K562 (cell line): ENCODE measurements around the gene CNBD2. TPM values are rescaled to one million over a fixed set of nuclear protein-coding genes. Genes with fewer than 3 reads are reported as not detected.

ENCODE experiments used
- ATAC-seq: fragments of 200-7000 bp; cut with Tn5 transposase; 3 replicates; pipeline ENCODE4 v1.9.1; 2020; ENCODE audit warnings: moderate library complexity
- BruUV-seq: library from RNA; stranded (reverse); fragments of 400-500 nt; replicated peaks from 2 replicates; lab custom pipeline; 2021; lab: Mats Ljungman, UMichigan
- CTCF ChIA-PET: fragments of 300-600 bp; formaldehyde crosslinking; extraction: SDS; loops from one replicate; lab custom pipeline; 2021; ENCODE audit warnings: low intra/inter-chr PET ratio; lab: Yijun Ruan, JAX
- POLR2A ChIA-PET: fragments of 300-600, 350-650 bp; sonication (Branson Sonifier 250); formaldehyde crosslinking; extraction: SDS; loops from one replicate; lab custom pipeline; 2021; ENCODE audit warnings: antibody characterized with exemption, inconsistent platforms; lab: Yijun Ruan, JAX
- DNase-seq, 4 experiments: peaks; one replicate each; pipeline versions ENCODE4 v3.0.0 to v3.0.0-alpha.2; 2011 to 2018; ENCODE audit warnings: low spot score in 3 of 4, mixed read lengths in 3 of 4; ENCODE audit errors: extremely low read depth in 1 of 4
- FAIRE-seq: peaks from 2 replicates; lab custom pipeline; 2011; peaks lifted over from hg19 to GRCh38; lab: Jason Lieb, UNC
- H2AFZ ChIP-seq: 2 replicates; pipeline ENCODE4 v1.6.0; 2011; ENCODE audit warnings: low read depth, low read length, control low read depth, inconsistent platforms
- H3K27ac ChIP-seq: fragments of 200-600 bp; 3 replicates; pipeline ENCODE4 v1.8.0; 2011; ENCODE audit warnings: low read depth, mild to moderate bottlenecking, control low read depth, inconsistent platforms, low read length, moderate library complexity, mixed read lengths; ENCODE audit errors: extremely low read depth
- H3K27me3 ChIP-seq, 2 experiments: fragments of 300-600 bp in 1 of 2; 2 replicates in 1 of 2; 3 replicates in 1 of 2; pipeline versions ENCODE4 v1.6.0 to v1.8.0; 2011; ENCODE audit warnings: inconsistent platforms in 2 of 2, low read length in 2 of 2, mild to moderate bottlenecking in 1 of 2, mixed read lengths in 1 of 2, moderate library complexity in 1 of 2; ENCODE audit not compliant: control insufficient read depth in 2 of 2, insufficient read depth in 2 of 2
- H3K36me3 ChIP-seq: fragments of 300-600 bp; 3 replicates; pipeline ENCODE4 v1.8.0; 2011; ENCODE audit warnings: mild to moderate bottlenecking, low read length, inconsistent platforms; ENCODE audit not compliant: control insufficient read depth, insufficient read depth
- H3K4me1 ChIP-seq, 2 experiments: fragments of 200-600 bp in 1 of 2; replicated peaks in 1 of 2; 2 replicates in 1 of 2; 3 replicates in 1 of 2; pipeline versions ENCODE4 v1.5.1 to v1.8.0; 2011; ENCODE audit warnings: inconsistent platforms in 2 of 2, low read length in 2 of 2, mild to moderate bottlenecking in 1 of 2, mixed read lengths in 1 of 2, moderate library complexity in 1 of 2; ENCODE audit not compliant: control insufficient read depth in 2 of 2, insufficient read depth in 2 of 2
- H3K4me2 ChIP-seq: 2 replicates; pipeline ENCODE4 v1.6.1; 2011; ENCODE audit warnings: low read length, control low read depth, inconsistent platforms, mixed read lengths; ENCODE audit not compliant: insufficient read depth
- H3K4me3 ChIP-seq: fragments of 200-600 bp; sonication (generic), shearing (Covaris generic); 2 replicates; pipeline ENCODE4 v1.5.1; 2016; ENCODE audit warnings: control low read depth, inconsistent platforms
- H3K79me2 ChIP-seq: fragments of 200-600 bp; 3 replicates; pipeline ENCODE4 v1.8.0; 2011; ENCODE audit warnings: low read length, inconsistent platforms; ENCODE audit not compliant: control insufficient read depth, insufficient read depth
- H3K9ac ChIP-seq, 2 experiments: 2 replicates each; pipeline versions ENCODE4 v1.6.0 to v1.6.1; 2011; ENCODE audit warnings: low read depth in 2 of 2, low read length in 2 of 2, control low read depth in 1 of 2, inconsistent platforms in 1 of 2, mild to moderate bottlenecking in 1 of 2, mixed read lengths in 1 of 2; ENCODE audit not compliant: insufficient read depth in 1 of 2
- H3K9me1 ChIP-seq: one replicate; pipeline ENCODE4 v1.6.0; 2011; ENCODE audit warnings: inconsistent platforms, mild to moderate bottlenecking, low read length, moderate library complexity; ENCODE audit not compliant: control insufficient read depth, insufficient read depth
- H3K9me3 ChIP-seq: replicated peaks from 2 replicates; pipeline ENCODE4 v1.5.1; 2011; ENCODE audit warnings: low read depth, low read length, inconsistent platforms; ENCODE audit not compliant: control insufficient read depth, insufficient read depth
- H4K20me1 ChIP-seq: replicated peaks from 2 replicates; pipeline ENCODE4 v1.6.1; 2011; ENCODE audit warnings: low read length, inconsistent platforms, mixed read lengths; ENCODE audit not compliant: control insufficient read depth, insufficient read depth
- BCOR ChIP-seq: fragments of 450-650 bp; IDR thresholded peaks from 2 replicates; pipeline ENCODE4 v1.6.1; 2016
- EWSR1 ChIP-seq: fragments of 450-650 bp; IDR thresholded peaks from 2 replicates; pipeline ENCODE4 v1.6.1; 2018; ENCODE audit warnings: borderline replicate concordance, mild to moderate bottlenecking, low read depth, moderate library complexity; ENCODE audit not compliant: partially characterized antibody
- EZH2 ChIP-seq: IDR thresholded peaks from 2 replicates; pipeline ENCODE4 v1.6.1; 2012; ENCODE audit warnings: low read depth, mild to moderate bottlenecking, inconsistent platforms, low read length, borderline replicate concordance
- FOSL1 ChIP-seq: fragments of 200-800 bp; sonication (Bioruptor generic); conservative IDR thresholded peaks from 2 replicates; pipeline ENCODE4 v1.6.1; 2016; ENCODE audit warnings: missing genetic modification characterization, missing compliant biosample characterization
- MCM3 ChIP-seq: fragments of 450-650 bp; IDR thresholded peaks from 2 replicates; pipeline ENCODE4 v1.6.1; 2016
- MYBL2 ChIP-seq, 2 experiments: fragments of 450-650 bp in 1 of 2; sonication (generic) in 1 of 2; formaldehyde crosslinking in 1 of 2; IDR thresholded peaks; 2 replicates each; pipeline versions ENCODE4 v1.6.1 to v1.8.1; 2017 to 2022; ENCODE audit warnings: borderline replicate concordance in 1 of 2, inconsistent platforms in 1 of 2, low read depth in 1 of 2, mild to moderate bottlenecking in 1 of 2, missing genetic modification reagents in 1 of 2, moderate library complexity in 1 of 2
- NFIC ChIP-seq: fragments of 450-650 bp; IDR thresholded peaks from 2 replicates; pipeline ENCODE4 v1.6.1; 2017; ENCODE audit warnings: mild to moderate bottlenecking, inconsistent platforms
- PYGO2 ChIP-seq: fragments of 450-650 bp; IDR thresholded peaks from 2 replicates; pipeline ENCODE4 v1.6.1; 2016; ENCODE audit warnings: mild to moderate bottlenecking, missing genetic modification characterization, moderate library complexity, missing compliant biosample characterization
- RBM25 ChIP-seq: fragments of 200-400 bp; formaldehyde crosslinking; IDR thresholded peaks from 2 replicates; pipeline ENCODE4 v1.6.1; 2018; ENCODE audit warnings: low read length, low read depth, moderate library complexity; ENCODE audit not compliant: severe bottlenecking
- RUNX1 ChIP-seq: sonication (generic); IDR thresholded peaks from 2 replicates; pipeline ENCODE4 v1.6.1; 2016; ENCODE audit warnings: antibody characterized with exemption, low read depth
- ZC3H8 ChIP-seq: fragments of 450-650 bp; IDR thresholded peaks from 2 replicates; pipeline ENCODE4 v1.6.1; 2017
- ZNF584 ChIP-seq: fragments of 200-800 bp; sonication (Bioruptor generic); IDR thresholded peaks from 2 replicates; pipeline ENCODE4 v1.6.1; 2016; ENCODE audit warnings: low read depth, mild to moderate bottlenecking, missing genetic modification characterization, missing compliant biosample characterization
- ZNF717 ChIP-seq: fragments of 250-450 bp; sonication (Bioruptor Pico); IDR thresholded peaks from 2 replicates; pipeline ENCODE4 v1.5.0; 2021
- WGBS: fragments of 100-300 bp; shearing (Covaris generic); methylation state at CpG from one replicate; pipeline ENCODE4 v1.1.6; 2016; ENCODE audit warnings: low coverage, mixed read lengths; ENCODE audit not compliant: insufficient coverage; ENCODE audit errors: missing lambda C conversion rate; 5-methylcytosine and 5-hydroxymethylcytosine counted together
- in situ Hi-C: fragments of 300-500 bp; cut with MboI; formaldehyde crosslinking; loops from 4 replicates; pipeline ENCODE4 v1.15.0; 2018; ENCODE audit warnings: inconsistent platforms, mixed read lengths
- intact Hi-C: fragments of 100-400 bp; cut with micrococcal nuclease; formaldehyde crosslinking; loops from 2 replicates; pipeline ENCODE4 v1.14.2; 2022
- polyA plus RNA-seq, 8 experiments: library from polyadenylated mRNA; depleted of rRNA in 4 of 8; stranded (reverse) in 5 of 8; unstranded in 3 of 8; fragments of >200 nt; fragmentation: Nextera tagmentation in 2 of 8; fragmentation: Illumina TruSeq in 1 of 8; extraction: Ambion mirVana in 2 of 8; extraction: Trizol in 1 of 8; gene quantifications; 2 replicates each; pipeline versions ENCODE4 v1.2.1 to v1.2.3, GENCODE V29; 2011 to 2014; ENCODE audit warnings: inconsistent platforms in 1 of 8, missing spikeins in 1 of 8
- total RNA-seq, 7 experiments: library from RNA; depleted of rRNA in 6 of 7; stranded (reverse); fragments of >200 nt in 6 of 7; fragmentation: Illumina TruSeq in 2 of 7; extraction: Trizol in 2 of 7; gene quantifications; 2 replicates each; pipeline versions ENCODE4 v1.2.1 to v1.2.3, GENCODE V29; 2011 to 2021; ENCODE audit warnings: low replicate concordance in 1 of 7
- TF ChIP-seq, protein P1 (sequence below): fragments of 150-350 bp; IDR thresholded peaks from 2 replicates; pipeline ENCODE4 v1.6.1; 2014; ENCODE audit warnings: low read depth, mild to moderate bottlenecking, low read length, borderline replicate concordance
- TF ChIP-seq, protein P2 (sequence below): fragments of 250-450 bp; sonication (Bioruptor Pico); IDR thresholded peaks from 2 replicates; pipeline ENCODE4 v1.8.0; 2022; ENCODE audit warnings: inconsistent platforms

Gene CNBD2
- total and polyA plus RNA-seq, 9 of the 15 experiments (the other 6 are each of a cell fraction or from before 2014, with no cell fraction given): 3.2 to 17.5 (median 5.3) TPM

DNA sequence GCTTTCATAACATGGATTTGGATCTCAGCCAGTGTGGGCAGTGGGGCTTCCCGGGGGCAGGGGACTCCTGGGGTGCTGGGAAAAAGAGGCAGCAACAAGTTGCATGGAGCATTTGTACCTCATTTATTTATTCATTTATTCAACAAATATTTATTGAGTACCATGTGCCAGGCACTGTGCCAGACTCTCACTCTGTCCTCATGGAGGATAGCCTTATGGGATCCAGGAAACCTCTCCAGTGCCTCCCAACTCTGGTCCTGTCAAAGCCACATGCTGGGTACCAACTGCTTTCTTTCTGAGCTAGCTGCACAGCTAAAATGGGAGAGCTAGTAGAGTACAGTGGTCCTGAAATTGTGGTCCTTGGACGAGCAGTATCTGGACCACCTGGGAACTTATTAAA is 98.4 kb downstream of the CNBD2 start:
- DNase-seq (no peak), ATAC-seq (no peak), FAIRE-seq (no peak)
- Histone ChIP-seq H3K36me3 (no peaks in the 10 kb centered on the region), H3K9ac (no peak overlapping the region), H3K4me3 (no peak overlapping the region), H2AFZ (0 out of 2 replicates have a peak overlapping the region, but pooled peaks have one; percentile 36), H3K4me2 (no peak overlapping the region), H4K20me1 (no peaks in the 10 kb centered on the region), H3K9me3 (no peaks in the 10 kb centered on the region), H3K79me2 (no peaks in the 10 kb centered on the region), H3K4me1 (peaks cover 15 to 23% of the 10 kb centered on the region in 2 experiments), H3K27me3 (no peaks in the 10 kb centered on the region), H3K27ac (no peak overlapping the region), H3K9me1 (no peaks in the 10 kb centered on the region)
- in situ Hi-C loops (no loop called here), intact Hi-C loops (no loop called here)
- CTCF ChIA-PET: no interaction called here
- BruUV-seq: no TSS peak
- POLR2A ChIA-PET: interaction anchor here (0.7 to 1.4 kb wide), 4 partner anchors 9 to 62 kb away, joined by 3 to 6 read pairs (median 3); no protein-coding TSS in a partner anchor
- 21% methylated on average over 2 of the region's 2 CpGs for WGBS
- 0 out of 2 replicates have a peak, but pooled peaks have one; percentile 19 for TF ChIP-seq BCOR
- TF ChIP-seq ZC3H8: no peak
- no peak for TF ChIP-seq ZNF584
- TF ChIP-seq EZH2: no peak
- TF ChIP-seq FOSL1 (tag): 0 out of 2 replicates have a peak, but pooled peaks have one; percentile 16
- TF ChIP-seq, protein P1, sequence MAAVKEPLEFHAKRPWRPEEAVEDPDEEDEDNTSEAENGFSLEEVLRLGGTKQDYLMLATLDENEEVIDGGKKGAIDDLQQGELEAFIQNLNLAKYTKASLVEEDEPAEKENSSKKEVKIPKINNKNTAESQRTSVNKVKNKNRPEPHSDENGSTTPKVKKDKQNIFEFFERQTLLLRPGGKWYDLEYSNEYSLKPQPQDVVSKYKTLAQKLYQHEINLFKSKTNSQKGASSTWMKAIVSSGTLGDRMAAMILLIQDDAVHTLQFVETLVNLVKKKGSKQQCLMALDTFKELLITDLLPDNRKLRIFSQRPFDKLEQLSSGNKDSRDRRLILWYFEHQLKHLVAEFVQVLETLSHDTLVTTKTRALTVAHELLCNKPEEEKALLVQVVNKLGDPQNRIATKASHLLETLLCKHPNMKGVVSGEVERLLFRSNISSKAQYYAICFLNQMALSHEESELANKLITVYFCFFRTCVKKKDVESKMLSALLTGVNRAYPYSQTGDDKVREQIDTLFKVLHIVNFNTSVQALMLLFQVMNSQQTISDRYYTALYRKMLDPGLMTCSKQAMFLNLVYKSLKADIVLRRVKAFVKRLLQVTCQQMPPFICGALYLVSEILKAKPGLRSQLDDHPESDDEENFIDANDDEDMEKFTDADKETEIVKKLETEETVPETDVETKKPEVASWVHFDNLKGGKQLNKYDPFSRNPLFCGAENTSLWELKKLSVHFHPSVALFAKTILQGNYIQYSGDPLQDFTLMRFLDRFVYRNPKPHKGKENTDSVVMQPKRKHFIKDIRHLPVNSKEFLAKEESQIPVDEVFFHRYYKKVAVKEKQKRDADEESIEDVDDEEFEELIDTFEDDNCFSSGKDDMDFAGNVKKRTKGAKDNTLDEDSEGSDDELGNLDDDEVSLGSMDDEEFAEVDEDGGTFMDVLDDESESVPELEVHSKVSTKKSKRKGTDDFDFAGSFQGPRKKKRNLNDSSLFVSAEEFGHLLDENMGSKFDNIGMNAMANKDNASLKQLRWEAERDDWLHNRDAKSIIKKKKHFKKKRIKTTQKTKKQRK: no peak
- no peak for TF ChIP-seq MCM3
- no peak for TF ChIP-seq ZNF717 (CRISPR knock-in tag)
- no peak for TF ChIP-seq EWSR1
- TF ChIP-seq MYBL2 (IDR thresholded peaks at IDR 0.05; ENCODE audit: low read depth): no peak
- no peak for TF ChIP-seq MYBL2 (CRISPR knock-in tag; IDR thresholded peaks at IDR 0.05; ENCODE audit: borderline replicate concordance)
- TF ChIP-seq, protein P2, sequence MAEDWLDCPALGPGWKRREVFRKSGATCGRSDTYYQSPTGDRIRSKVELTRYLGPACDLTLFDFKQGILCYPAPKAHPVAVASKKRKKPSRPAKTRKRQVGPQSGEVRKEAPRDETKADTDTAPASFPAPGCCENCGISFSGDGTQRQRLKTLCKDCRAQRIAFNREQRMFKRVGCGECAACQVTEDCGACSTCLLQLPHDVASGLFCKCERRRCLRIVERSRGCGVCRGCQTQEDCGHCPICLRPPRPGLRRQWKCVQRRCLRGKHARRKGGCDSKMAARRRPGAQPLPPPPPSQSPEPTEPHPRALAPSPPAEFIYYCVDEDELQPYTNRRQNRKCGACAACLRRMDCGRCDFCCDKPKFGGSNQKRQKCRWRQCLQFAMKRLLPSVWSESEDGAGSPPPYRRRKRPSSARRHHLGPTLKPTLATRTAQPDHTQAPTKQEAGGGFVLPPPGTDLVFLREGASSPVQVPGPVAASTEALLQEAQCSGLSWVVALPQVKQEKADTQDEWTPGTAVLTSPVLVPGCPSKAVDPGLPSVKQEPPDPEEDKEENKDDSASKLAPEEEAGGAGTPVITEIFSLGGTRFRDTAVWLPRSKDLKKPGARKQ (CRISPR knock-in tag): no peak
- peak; percentile 73 for TF ChIP-seq RBM25
- no peak for TF ChIP-seq PYGO2 (tag)
- TF ChIP-seq RUNX1: no peak
- 0 out of 2 replicates have a peak, but pooled peaks have one; percentile 14 for TF ChIP-seq NFIC
